ENCODE data around the gene SLC35B2.

The SLC35B2 gene

GRCh38 chr6:44223319-44224028, 33.9 kb downstream of the SLC35B2 start, which contains the start of gene SLC29A1:
SLC29A1 (plus strand) TSS chr6:44223595; CDS start chr6:44227314, 3,719 bp downstream.
- peak; percentile 54 to 72 for DNase-seq (ENCODE audit: low read depth in 2 of 2, low spot score in 1 of 2)

GRCh38 chr6:44222486-44223318, 34.6 kb downstream of the SLC35B2 start:
- no peak for DNase-seq (ENCODE audit: low read depth in 2 of 2, low spot score in 1 of 2)

GRCh38 chr6:44221961-44222335, 35.4 kb downstream of the SLC35B2 start:
- DNase-seq (ENCODE audit: low read depth in 2 of 2, low spot score in 1 of 2): no peak

- DNase-seq (ENCODE audit: low read depth in 2 of 2, low spot score in 1 of 2): peak; percentile 31 to 34
These were observed 35.9 kb downstream of the SLC35B2 start for GRCh38 chr6:44221291-44221960.

GRCh38 chr6:44220913-44221290, 36.4 kb downstream of the SLC35B2 start:
- no peak for DNase-seq (ENCODE audit: low read depth in 2 of 2, low spot score in 1 of 2)

- no peak for DNase-seq (ENCODE audit: low read depth in 2 of 2, low spot score in 1 of 2)
These were observed 37.2 kb downstream of the SLC35B2 start for GRCh38 chr6:44219815-44220784.

- DNase-seq (ENCODE audit: low read depth in 2 of 2, low spot score in 1 of 2): no peak
These were observed 38.1 kb downstream of the SLC35B2 start for GRCh38 chr6:44219053-44219814.

- no peak for DNase-seq (ENCODE audit: low read depth in 2 of 2, low spot score in 1 of 2)
These were observed 39.8 kb downstream of the SLC35B2 start for GRCh38 chr6:44217332-44218143.

GRCh38 chr6:44216677-44217331, 40.5 kb downstream of the SLC35B2 start, which contains the start of gene MYMX:
MYMX (plus strand) TSS chr6:44216926; CDS start chr6:44217472, 546 bp downstream.
- no peak for DNase-seq (ENCODE audit: low read depth in 2 of 2, low spot score in 1 of 2)

- DNase-seq (ENCODE audit: low read depth in 2 of 2, low spot score in 1 of 2): no peak
These were observed 43.0 kb downstream of the SLC35B2 start for GRCh38 chr6:44214307-44214706.

- no peak for DNase-seq (ENCODE audit: low read depth in 2 of 2, low spot score in 1 of 2)
These were observed 46.0 kb downstream of the SLC35B2 start for GRCh38 chr6:44211284-44211683.

- no peak for DNase-seq (ENCODE audit: low read depth in 2 of 2, low spot score in 1 of 2)
These were observed 49.4 kb downstream of the SLC35B2 start for GRCh38 chr6:44207966-44208365.
